ENCODE results near the gene SNAP29. TPM values are rescaled to one million over a fixed set of nuclear protein-coding genes. Genes with fewer than 3 reads are reported as not detected.
A peak's percentile ranks its signal among the peaks of the same experiment; 100 is the strongest.

The SNAP29 gene
- total RNA-seq: 1 to 10 TPM; 7.6 to 9.6 TPM

GRCh38 chr22:20858615-20859416, at the start of gene SNAP29, which contains the start of gene PI4KA:
TSS of gene SNAP29 (plus strand) at chr22:20859007. CDS start at chr22:20859111, 104 bp downstream.
TSS of gene PI4KA (minus strand) at chr22:20858811. CDS start at chr22:20858725, 86 bp downstream.
- H3K4me1 ChIP-seq: peaks cover 24% of the 10 kb centered on the region
- H3K27ac ChIP-seq: peak within 1 kb of the TSS; percentile 76 to 93 (median 84)
- WGBS, 2 donors: 0% methylated on average over 12 to 84 of the region's 100 CpGs
- no peaks in the 10 kb centered on the region for H3K36me3 ChIP-seq (replicated peaks in 1 of 2; ENCODE audit: insufficient read depth in 1 of 2, low read depth in 2 of 2)
- no peaks in the 10 kb centered on the region for H3K9me3 ChIP-seq
- TF ChIP-seq CTCF (IDR thresholded peaks at IDR 0.05) (peak in 2 of 7 experiments; percentile 40 to 42), POLR2A (IDR thresholded peaks at IDR 0.05) (peak; percentile 58 to 79 (median 74))
- ATAC-seq (peak; percentile 98), DNase-seq (peak; percentile 99 to 100 (median 99))
- H3K4me3 ChIP-seq: peak within 1 kb of the TSS; percentile 68 to 78
- intact Hi-C loops (cut with DNase I): no loop called here
- no peaks in the 10 kb centered on the region for H3K27me3 ChIP-seq

DNA sequence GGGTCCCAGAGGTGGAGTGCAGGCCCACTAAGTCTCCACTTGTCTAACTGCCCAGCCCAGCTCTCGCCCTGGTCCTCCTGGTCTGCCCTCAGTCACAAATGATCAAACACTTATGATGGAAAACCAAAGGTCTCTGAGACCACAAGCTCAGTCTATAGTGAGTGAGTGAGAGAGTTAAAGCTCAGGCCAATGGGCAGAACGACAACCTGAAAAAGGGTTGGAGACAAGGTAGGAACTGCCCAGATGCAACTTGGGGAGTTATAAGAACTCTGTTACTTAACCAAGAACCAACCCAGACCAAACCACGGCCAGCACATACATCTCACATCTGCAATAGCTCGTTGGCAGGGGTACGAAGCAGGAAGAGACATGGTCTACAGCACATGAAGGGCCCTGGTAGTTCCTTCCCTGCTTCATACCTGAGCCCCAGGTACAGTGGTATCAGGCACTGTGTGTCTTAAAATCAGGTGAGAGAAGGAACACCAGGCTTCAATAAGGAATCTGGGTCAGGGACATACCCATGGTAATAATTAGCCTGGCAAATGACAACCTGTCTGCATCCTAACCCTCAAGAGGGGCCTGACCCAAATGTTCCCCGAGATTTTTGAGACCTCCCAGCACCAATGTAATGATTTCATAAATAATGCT, 49.1 kb upstream of the SNAP29 start:
- WGBS, 2 donors: 85 to 87% methylated on average over 6 of the region's 6 CpGs
- ATAC-seq: no peak
- Histone ChIP-seq H3K4me3 (no peak overlapping the region), H3K27me3 (no peaks in the 10 kb centered on the region), H3K4me1 (no peaks in the 10 kb centered on the region), H3K36me3 (replicated peaks in 1 of 2; ENCODE audit: insufficient read depth in 1 of 2, low read depth in 2 of 2) (peaks cover 0 to 25% of the 10 kb centered on the region in 2 donors), H3K27ac (no peak overlapping the region), H3K9me3 (no peaks in the 10 kb centered on the region)
- no peak for DNase-seq
- intact Hi-C loops (cut with DNase I): no loop called here
- no peak for TF ChIP-seq POLR2A (IDR thresholded peaks at IDR 0.05)
- TF ChIP-seq CTCF (IDR thresholded peaks at IDR 0.05): no peak

DNA sequence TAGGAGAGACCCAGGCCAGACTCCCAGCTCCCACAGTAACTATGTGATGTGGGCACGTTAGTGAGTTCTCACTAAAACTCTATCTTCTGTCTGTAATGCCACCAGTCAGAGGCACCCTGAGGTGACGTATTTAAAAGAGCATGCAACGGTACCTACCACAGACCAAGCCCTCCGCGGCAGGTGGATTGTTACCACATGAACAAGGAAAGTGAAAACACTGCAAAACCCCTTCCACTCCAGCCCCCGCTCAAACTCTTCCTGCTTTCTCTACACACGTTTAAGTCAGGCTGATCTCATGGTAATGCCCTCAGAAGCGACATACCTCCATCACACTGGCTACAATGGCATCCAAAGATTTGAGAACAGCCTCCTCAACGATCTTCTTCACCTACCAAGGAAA, 48.2 kb upstream of the SNAP29 start:
- 84 to 94% methylated on average over 9 of the region's 9 CpGs for WGBS, 2 donors
- DNase-seq (no peak), ATAC-seq (no peak)
- Histone ChIP-seq H3K4me1 (no peaks in the 10 kb centered on the region), H3K36me3 (replicated peaks in 1 of 2; ENCODE audit: insufficient read depth in 1 of 2, low read depth in 2 of 2) (peaks cover 0 to 23% of the 10 kb centered on the region in 2 donors), H3K9me3 (no peaks in the 10 kb centered on the region), H3K27me3 (no peaks in the 10 kb centered on the region), H3K4me3 (no peak overlapping the region), H3K27ac (no peak overlapping the region)
- no peak for TF ChIP-seq CTCF (IDR thresholded peaks at IDR 0.05)
- TF ChIP-seq POLR2A (IDR thresholded peaks at IDR 0.05): no peak
- intact Hi-C loops (cut with DNase I): no loop called here

DNA sequence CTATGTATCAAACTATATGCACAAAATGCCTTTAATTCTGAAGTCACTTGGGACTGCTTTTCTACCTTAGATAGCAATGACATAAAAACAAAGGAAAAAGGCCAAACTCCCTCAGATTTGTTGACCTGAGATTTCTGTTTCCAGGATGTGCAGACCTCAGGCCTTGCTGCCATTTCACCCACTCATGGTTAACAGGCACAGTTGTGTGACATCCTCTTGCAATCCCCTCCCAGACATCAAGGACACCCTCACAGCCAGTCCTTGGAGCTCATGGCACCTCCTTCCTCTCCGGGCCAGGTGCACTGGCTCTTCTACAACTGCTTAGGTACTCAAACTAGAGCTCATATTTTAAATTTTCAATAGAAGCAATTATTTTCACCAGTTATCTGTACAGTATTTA, 47.6 kb upstream of the SNAP29 start:
- no peak overlapping the region for H3K4me3 ChIP-seq
- no peak for ATAC-seq
- H3K27me3 ChIP-seq: no peaks in the 10 kb centered on the region
- no peak overlapping the region for H3K27ac ChIP-seq
- no peaks in the 10 kb centered on the region for H3K9me3 ChIP-seq
- TF ChIP-seq CTCF (IDR thresholded peaks at IDR 0.05): no peak
- no peak for TF ChIP-seq POLR2A (IDR thresholded peaks at IDR 0.05)
- no peak for DNase-seq
- intact Hi-C loops (cut with DNase I): no loop called here
- WGBS, 2 donors: 91 to 94% methylated on average over 1 of the region's 1 CpG
- no peaks in the 10 kb centered on the region for H3K4me1 ChIP-seq
- H3K36me3 ChIP-seq (replicated peaks in 1 of 2; ENCODE audit: insufficient read depth in 1 of 2, low read depth in 2 of 2): peaks cover 0 to 21% of the 10 kb centered on the region in 2 donors

Measured in body of pancreas (tissue), 4 donors.